Ovary (tissue), 9 donors: ENCODE results near the gene FGF9. TPM values are rescaled to one million over a fixed set of nuclear protein-coding genes. Genes with fewer than 3 reads are reported as not detected.

Experiments
- DNase-seq, 5 donors: peaks; one replicate each; pipeline ENCODE4 v3.0.0-alpha.2; 2019 to 2020
- H3K27ac ChIP-seq, 2 donors: fragments of 200-600 bp; one replicate each; pipeline versions ENCODE4 v1.5.1 to v1.8.0; 2019 to 2022
- H3K27me3 ChIP-seq: fragments of 200-600 bp; one replicate; pipeline ENCODE4 v1.8.0; 2022
- H3K36me3 ChIP-seq: fragments of 200-600 bp; sonication (generic); one replicate; pipeline ENCODE4 v1.5.1; 2019
- H3K4me1 ChIP-seq: one replicate; pipeline ENCODE4 v1.8.1; 2013; ENCODE audit warnings: mild to moderate bottlenecking, moderate library complexity; ENCODE audit not compliant: insufficient read depth
- H3K4me3 ChIP-seq: fragments of 200-600 bp; sonication (generic); one replicate; pipeline ENCODE4 v1.5.1; 2017
- H3K9me3 ChIP-seq, 2 donors: fragments of 200-600 bp in 1 of 2; sonication (generic) in 1 of 2; one replicate each; pipeline versions ENCODE4 v1.5.1 to v1.8.1; 2013 to 2019; ENCODE audit warnings: mild to moderate bottlenecking in 1 of 2, moderate library complexity in 1 of 2
- CTCF ChIP-seq, 3 donors: fragments of 450-650 bp in 2 of 3; fragments of 200-600 bp in 1 of 3; IDR thresholded peaks; one replicate each; pipeline versions ENCODE4 v1.5.1 to v1.8.0; 2016 to 2022; ENCODE audit warnings: antibody characterized with exemption in 3 of 3, mild to moderate bottlenecking in 1 of 3
- EP300 ChIP-seq: sonication (generic); formaldehyde crosslinking; IDR thresholded peaks from one replicate; pipeline ENCODE4 v1.6.1; 2017; ENCODE audit warnings: antibody characterized with exemption
- POLR2A ChIP-seq: fragments of 450-650 bp; IDR thresholded peaks from one replicate; pipeline ENCODE4 v1.6.1; 2017; ENCODE audit warnings: antibody characterized with exemption, mild to moderate bottlenecking, moderate library complexity
- WGBS, 3 donors: extraction: QIAGEN DNeasy Blood & Tissue Kit in 1 of 3; methylation state at CpG; one replicate each; pipeline versions ENCODE4 v1.1.5 to v1.1.7; 2013 to 2017; 5-methylcytosine and 5-hydroxymethylcytosine counted together
- intact Hi-C, 4 donors: fragments of 100-400 bp; cut with DNase I; formaldehyde crosslinking; loops; one replicate each; pipeline versions ENCODE4 v1.11.0 to v1.15.1; 2022 to 2023
- polyA plus RNA-seq, 2 donors: library from polyadenylated mRNA; stranded (reverse); fragments of 200-250 nt in 1 of 2; fragments of 350-450 nt in 1 of 2; fragmentation: Illumina TruSeq in 1 of 2; extraction: RNeasy Lipid Tissue Mini Kit (QIAGEN cat#74804) in 1 of 2; gene quantifications; one replicate each; pipeline ENCODE4 v1.2.3, GENCODE V29; 2013 to 2014
- total RNA-seq, 7 donors: library from RNA; depleted of rRNA in 2 of 7; stranded (reverse); fragments of >200 nt in 2 of 7; fragmentation: NEBNext Ultra II Directional in 3 of 7; extraction: Animal tissue kit (Norgen Biotek cat#: 25700) in 3 of 7; gene quantifications; one replicate each; pipeline versions ENCODE4 v1.1.0 to v1.2.4, GENCODE V29; 2016 to 2023
- donor health status: DM: no; HTN: no; CAD: no; lungs with moderate emphysema.
- donor health status: DM: no; HTN: no; CAD: no.
- donor health status: Bipolar disorder and iron deficiency.
- donor health status: DM: yes; HTN: yes; CAD: no.
- donor health status: DM: no; HTN: no; CAD: no.
- donor health status: DM: yes; HTN: yes; CAD: no.

The FGF9 gene
- total and polyA plus RNA-seq, 9 donors = 0.15 to 2.8 (median 0.81) TPM

GRCh38 chr13:21672796-21673538 lies 2.1 kb downstream of the FGF9 start:
- H3K4me3 ChIP-seq = peak overlapping the region; percentile 61
- intact Hi-C loops = no loop called here
- no peaks in the 10 kb centered on the region for H3K36me3 ChIP-seq
- no peaks in the 10 kb centered on the region for H3K27me3 ChIP-seq
- peaks cover 9% of the 10 kb centered on the region for H3K4me1 ChIP-seq
- no peak for TF ChIP-seq POLR2A
- TF ChIP-seq CTCF (IDR thresholded peaks at IDR 0.05) = no peak
- TF ChIP-seq EP300 = no peak
- H3K27ac ChIP-seq = no peak overlapping the region
- DNase-seq = no peak
- 3 to 4% (median 3%) methylated on average over 24 of the region's 24 CpGs for WGBS, 3 donors
- H3K9me3 ChIP-seq = no peaks in the 10 kb centered on the region

- DNase-seq = no peak
- no peaks in the 10 kb centered on the region for H3K27me3 ChIP-seq
- no peaks in the 10 kb centered on the region for H3K36me3 ChIP-seq
- H3K9me3 ChIP-seq = no peaks in the 10 kb centered on the region
- WGBS, 3 donors = 0 to 1% (median 0%) methylated on average over 14 to 21 of the region's 21 CpGs
- peaks cover 9% of the 10 kb centered on the region for H3K4me1 ChIP-seq
- intact Hi-C loops = no loop called here
- peak overlapping the region; percentile 61 for H3K4me3 ChIP-seq
- TF ChIP-seq EP300 (no peak), POLR2A (no peak), CTCF (IDR thresholded peaks at IDR 0.05) (no peak)
- no peak overlapping the region for H3K27ac ChIP-seq
Observed at GRCh38 chr13:21673539-21673788, 2.6 kb downstream of the FGF9 start.

- peak in 1 of 5 donors; percentile 34 for DNase-seq
- peaks cover 9% of the 10 kb centered on the region for H3K4me1 ChIP-seq
- H3K27me3 ChIP-seq = no peaks in the 10 kb centered on the region
Observed at GRCh38 chr13:21673789-21674489, 3.1 kb downstream of the FGF9 start.

GRCh38 chr13:21674490-21675009 lies 3.7 kb downstream of the FGF9 start:
- intact Hi-C loops = no loop called here
- no peak for DNase-seq
- WGBS, 3 donors = 1% methylated on average over 34 to 36 of the region's 36 CpGs
- H3K27me3 ChIP-seq = no peaks in the 10 kb centered on the region
- H3K36me3 ChIP-seq = no peaks in the 10 kb centered on the region
- no peak overlapping the region for H3K27ac ChIP-seq
- H3K4me3 ChIP-seq = peak overlapping the region; percentile 61
- TF ChIP-seq POLR2A (no peak), EP300 (no peak), CTCF (IDR thresholded peaks at IDR 0.05) (no peak)
- H3K4me1 ChIP-seq = peaks cover 6% of the 10 kb centered on the region
- no peaks in the 10 kb centered on the region for H3K9me3 ChIP-seq

More at GRCh38 chr13:21673789-21674489, 3.1 kb downstream of the FGF9 start:
- no peak for TF ChIP-seq EP300
- TF ChIP-seq CTCF (IDR thresholded peaks at IDR 0.05) = no peak
- no peak for TF ChIP-seq POLR2A
- Histone ChIP-seq H3K4me3 (peak overlapping the region; percentile 61), H3K27ac (no peak overlapping the region), H3K9me3 (no peaks in the 10 kb centered on the region), H3K36me3 (no peaks in the 10 kb centered on the region)
- intact Hi-C loops = no loop called here
- WGBS, 3 donors = 1% methylated on average over 57 to 77 of the region's 77 CpGs
